Kidney (tissue), 14 donors: ENCODE data around the gene PGAP6. TPM values are rescaled to one million over a fixed set of nuclear protein-coding genes. Genes with fewer than 3 reads are reported as not detected.

ENCODE experiments used
- DNase-seq, 5 donors: peaks; one replicate each; pipeline ENCODE4 v3.0.0-alpha.2; 2013 to 2020
- FAIRE-seq: peaks from 2 replicates; lab custom pipeline; 2012; peaks lifted over from hg19 to GRCh38; lab: Jason Lieb, UNC
- H3K27ac ChIP-seq, 2 donors: one replicate each; pipeline ENCODE4 v1.7.0; 2013; ENCODE audit warnings: low read depth in 2 of 2, low read length in 2 of 2, inconsistent platforms in 1 of 2
- H3K27me3 ChIP-seq: one replicate; pipeline ENCODE4 v1.7.1; 2013; ENCODE audit warnings: low read length, inconsistent platforms; ENCODE audit not compliant: control insufficient read depth, insufficient read depth
- H3K36me3 ChIP-seq, 3 donors: one replicate each; pipeline versions ENCODE4 v1.7.0 to v1.7.1; 2013; ENCODE audit warnings: low read length in 3 of 3, control low read depth in 1 of 3, inconsistent platforms in 1 of 3; ENCODE audit not compliant: insufficient read depth in 3 of 3, control insufficient read depth in 2 of 3
- H3K4me1 ChIP-seq, 3 donors: one replicate each; pipeline versions ENCODE4 v1.7.0 to v1.7.1; 2013; ENCODE audit warnings: low read length in 3 of 3, inconsistent platforms in 1 of 3, low read depth in 1 of 3; ENCODE audit not compliant: control insufficient read depth in 2 of 3, insufficient read depth in 2 of 3
- H3K4me3 ChIP-seq, 3 donors: one replicate each; pipeline versions ENCODE4 v1.7.0 to v1.8.1; 2013; ENCODE audit warnings: low read length in 3 of 3, control low read depth in 1 of 3, inconsistent platforms in 1 of 3
- H3K9ac ChIP-seq, 3 donors: one replicate each; pipeline versions ENCODE4 v1.7.0 to v1.7.1; 2013; ENCODE audit warnings: low read length in 3 of 3, control low read depth in 1 of 3, inconsistent platforms in 1 of 3
- H3K9me3 ChIP-seq, 3 donors: one replicate each; pipeline versions ENCODE4 v1.7.0 to v1.7.1; 2013; ENCODE audit warnings: low read length in 3 of 3, control low read depth in 1 of 3, inconsistent platforms in 1 of 3; ENCODE audit not compliant: control insufficient read depth in 2 of 3, insufficient read depth in 1 of 3
- intact Hi-C: fragments of 100-400 bp; cut with DNase I; formaldehyde crosslinking; loops from one replicate; pipeline ENCODE4 v1.11.1; 2022
- polyA plus RNA-seq: library from polyadenylated mRNA; stranded (reverse); fragments of 350-450 nt; fragmentation: Illumina TruSeq; extraction: RNeasy Lipid Tissue Mini Kit (QIAGEN cat#74804); gene quantifications from one replicate; pipeline ENCODE4 v1.2.3, GENCODE V29; 2014; ENCODE audit warnings: low read depth, low replicate concordance; ENCODE audit not compliant: insufficient read depth
- total RNA-seq: library from RNA; stranded (reverse); fragmentation: NEBNext Ultra II Directional; extraction: Animal tissue kit (Norgen Biotek cat#: 25700); gene quantifications from one replicate; pipeline ENCODE4 v1.2.1, GENCODE V29; 2021
- TF ChIP-seq, protein P1 (sequence below): IDR thresholded peaks from 3 replicates; pipeline ENCODE4 v1.5.1; 2012; ENCODE audit warnings: mild to moderate bottlenecking, moderate library complexity, borderline replicate concordance; ENCODE audit not compliant: insufficient read depth; ENCODE audit errors: extremely low read depth
- donor health status: control.
- donor health status: control.
- donor health status: control.
- donor health status: control.
- donor health status: control.
- donor health status: DM: yes; HTN: yes; CAD: no.
- donor health status: Normal renal cell carcinoma (clear cell type).

PGAP6 gene
- total and polyA plus RNA-seq, 2 donors from 2014 or later = 65.0 to 144 TPM

DNA sequence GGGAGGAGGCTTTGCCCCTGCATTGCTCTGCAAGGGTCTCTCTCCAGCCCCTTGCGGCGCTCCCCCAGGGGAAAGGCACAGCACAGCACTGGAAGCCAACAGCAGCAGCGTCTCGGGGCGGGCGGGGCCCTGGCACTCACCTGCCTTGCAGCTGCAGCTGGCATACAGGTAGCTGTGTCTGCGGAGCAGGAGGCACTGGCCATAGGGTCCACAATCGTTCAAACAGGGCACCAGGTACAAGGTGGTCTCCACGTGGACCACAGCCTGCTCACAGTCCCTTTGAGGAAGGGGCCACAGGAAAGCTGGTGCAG, 7.2 kb downstream of the PGAP6 start:
- Histone ChIP-seq H3K4me3 (no peak overlapping the region), H3K9me3 (no peaks in the 10 kb centered on the region), H3K27ac (no peak overlapping the region), H3K4me1 (peaks cover 0 to 14% (median 0%) of the 10 kb centered on the region in 3 donors), H3K9ac (no peak overlapping the region), H3K36me3 (peaks cover 0 to 10% (median 3%) of the 10 kb centered on the region in 3 donors), H3K27me3 (no peaks in the 10 kb centered on the region)
- TF ChIP-seq, protein P1, sequence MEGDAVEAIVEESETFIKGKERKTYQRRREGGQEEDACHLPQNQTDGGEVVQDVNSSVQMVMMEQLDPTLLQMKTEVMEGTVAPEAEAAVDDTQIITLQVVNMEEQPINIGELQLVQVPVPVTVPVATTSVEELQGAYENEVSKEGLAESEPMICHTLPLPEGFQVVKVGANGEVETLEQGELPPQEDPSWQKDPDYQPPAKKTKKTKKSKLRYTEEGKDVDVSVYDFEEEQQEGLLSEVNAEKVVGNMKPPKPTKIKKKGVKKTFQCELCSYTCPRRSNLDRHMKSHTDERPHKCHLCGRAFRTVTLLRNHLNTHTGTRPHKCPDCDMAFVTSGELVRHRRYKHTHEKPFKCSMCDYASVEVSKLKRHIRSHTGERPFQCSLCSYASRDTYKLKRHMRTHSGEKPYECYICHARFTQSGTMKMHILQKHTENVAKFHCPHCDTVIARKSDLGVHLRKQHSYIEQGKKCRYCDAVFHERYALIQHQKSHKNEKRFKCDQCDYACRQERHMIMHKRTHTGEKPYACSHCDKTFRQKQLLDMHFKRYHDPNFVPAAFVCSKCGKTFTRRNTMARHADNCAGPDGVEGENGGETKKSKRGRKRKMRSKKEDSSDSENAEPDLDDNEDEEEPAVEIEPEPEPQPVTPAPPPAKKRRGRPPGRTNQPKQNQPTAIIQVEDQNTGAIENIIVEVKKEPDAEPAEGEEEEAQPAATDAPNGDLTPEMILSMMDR = no peak
- FAIRE-seq (no peak), DNase-seq (no peak)
- intact Hi-C loops = no loop called here

DNA sequence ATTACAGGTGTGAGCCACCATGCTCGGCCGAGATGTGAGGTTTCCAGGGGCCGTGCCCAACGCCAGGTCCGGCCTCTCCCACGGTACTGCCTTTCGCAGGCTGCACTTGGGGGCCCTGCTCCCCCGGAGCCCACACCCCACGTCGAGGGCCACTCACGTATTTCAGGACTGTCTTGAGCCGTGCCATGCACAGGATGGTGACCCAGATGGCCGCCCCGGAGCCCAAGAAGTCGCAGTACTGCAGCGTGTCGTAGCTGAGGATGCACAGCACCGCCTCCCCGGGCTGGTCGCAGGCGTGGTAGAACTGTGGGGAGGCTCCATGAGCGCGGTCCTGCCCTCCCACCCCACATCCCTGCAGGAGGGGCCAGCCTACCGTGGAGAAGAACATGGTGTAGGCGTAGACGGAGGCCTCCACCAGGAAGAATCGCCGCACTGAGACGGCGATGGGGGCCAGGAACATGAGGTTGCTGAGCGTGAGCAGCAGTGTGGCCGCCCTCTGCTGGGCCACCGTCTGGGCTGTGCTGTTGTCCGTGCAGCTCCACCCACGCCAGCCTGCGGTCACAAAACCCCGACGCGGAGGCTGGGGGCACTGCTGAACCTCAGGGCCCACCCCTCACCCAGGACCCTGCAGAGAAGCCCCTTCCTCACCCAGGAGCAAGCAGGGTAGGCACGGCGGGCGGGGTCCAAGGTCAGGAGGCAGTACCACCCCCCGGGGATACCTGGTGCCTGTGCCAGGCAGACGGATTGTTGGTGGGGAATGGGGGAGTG, 7.7 kb downstream of the PGAP6 start:
- TF ChIP-seq, protein P1 = no peak
- Histone ChIP-seq H3K27ac (no peak overlapping the region), H3K27me3 (no peaks in the 10 kb centered on the region), H3K4me1 (peaks cover 0 to 14% (median 0%) of the 10 kb centered on the region in 3 donors), H3K4me3 (no peak overlapping the region), H3K36me3 (peaks cover 0 to 10% (median 3%) of the 10 kb centered on the region in 3 donors), H3K9me3 (no peaks in the 10 kb centered on the region), H3K9ac (no peak overlapping the region)
- FAIRE-seq (no peak), DNase-seq (peak in 1 of 5 donors; percentile 77)
- intact Hi-C loops = no loop called here

DNA sequence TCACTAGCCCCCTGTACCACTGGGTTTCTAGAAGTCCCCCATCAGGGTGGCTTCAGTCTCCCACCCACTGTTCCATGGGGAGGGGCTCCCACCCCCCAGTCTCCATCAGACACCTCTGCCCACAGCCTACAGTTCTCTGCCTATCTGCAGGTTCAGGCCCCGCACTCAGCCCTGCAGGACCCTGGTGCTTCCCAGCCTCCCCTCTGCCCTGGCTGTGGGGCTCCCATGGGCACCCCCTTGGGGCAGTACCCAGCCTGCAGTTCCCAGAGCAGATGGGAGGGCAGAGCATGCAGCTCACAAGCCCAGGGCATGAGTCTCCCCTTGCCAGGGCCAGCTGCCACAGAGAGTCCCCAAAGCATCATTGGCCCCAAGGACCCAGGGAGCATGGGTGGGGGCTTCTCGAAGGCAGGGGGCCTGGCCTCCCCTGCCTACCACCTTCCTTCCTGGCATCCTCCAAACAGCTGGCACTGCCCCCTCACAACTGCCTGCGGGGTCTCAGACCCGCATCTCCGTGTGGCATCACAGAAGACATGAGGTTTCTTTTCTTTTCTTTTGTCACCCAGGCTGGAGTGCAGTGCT, 8.7 kb downstream of the PGAP6 start:
- no peaks in the 10 kb centered on the region for H3K9me3 ChIP-seq
- H3K27ac ChIP-seq = no peak overlapping the region
- FAIRE-seq (no peak), DNase-seq (no peak)
- H3K36me3 ChIP-seq = peaks cover 0 to 15% (median 3%) of the 10 kb centered on the region in 3 donors
- TF ChIP-seq, protein P1 = no peak
- no peak overlapping the region for H3K9ac ChIP-seq
- intact Hi-C loops = no loop called here
- no peak overlapping the region for H3K4me3 ChIP-seq
- H3K27me3 ChIP-seq = no peaks in the 10 kb centered on the region
- peaks cover 0 to 9% (median 0%) of the 10 kb centered on the region in 3 donors for H3K4me1 ChIP-seq
